GM21576 (cell line): ENCODE data around the gene THYN1.

Experiments
- ATAC-seq: cut with Tn5 transposase; IDR thresholded peaks from one replicate; pipeline ENCODE4 v1.9.1; 2021; ENCODE audit warnings: mild to moderate bottlenecking, moderate library complexity; ENCODE audit not compliant: unreplicated experiment

THYN1 gene

DNA sequence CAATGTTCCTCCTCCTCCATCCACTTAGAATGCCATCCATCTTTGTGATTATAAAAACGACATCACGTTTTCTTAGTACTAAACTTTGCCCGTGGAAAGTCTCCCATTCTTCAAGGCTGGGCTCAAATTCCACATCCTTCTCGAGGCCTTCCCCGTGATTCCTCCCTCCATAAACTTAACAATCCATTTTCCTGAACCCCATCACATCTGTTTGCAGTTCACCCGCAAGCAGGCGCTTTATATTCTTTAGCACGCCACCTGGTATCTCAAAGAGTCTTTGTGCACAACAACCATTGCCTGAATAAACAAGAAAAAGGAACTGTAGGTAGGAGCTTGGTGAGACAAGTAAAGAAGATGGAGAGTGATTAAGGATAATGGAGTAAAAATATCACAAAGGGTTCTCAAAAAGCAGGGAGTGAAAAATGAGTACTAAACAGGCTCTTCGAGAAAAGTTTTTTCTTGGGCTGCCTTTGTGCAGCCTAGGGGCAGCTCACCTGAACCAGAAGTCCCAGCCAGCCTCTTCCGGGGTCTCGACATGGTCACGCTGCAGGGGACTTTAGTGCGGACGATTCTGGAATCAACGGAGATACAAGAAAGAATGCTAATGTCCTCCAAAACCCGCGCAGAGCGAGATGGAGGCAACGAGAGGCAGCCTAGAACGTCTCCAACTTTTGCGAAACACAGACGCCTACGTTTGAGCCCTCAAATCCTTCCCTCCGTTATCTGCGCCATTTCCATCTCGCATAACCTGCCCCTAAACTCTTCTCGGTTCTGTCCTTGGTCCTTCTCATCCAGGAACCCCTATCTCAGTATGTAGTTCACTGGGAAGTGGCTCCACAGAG lies 585 bp downstream of the THYN1 start:
- peak; percentile 23 for ATAC-seq

DNA sequence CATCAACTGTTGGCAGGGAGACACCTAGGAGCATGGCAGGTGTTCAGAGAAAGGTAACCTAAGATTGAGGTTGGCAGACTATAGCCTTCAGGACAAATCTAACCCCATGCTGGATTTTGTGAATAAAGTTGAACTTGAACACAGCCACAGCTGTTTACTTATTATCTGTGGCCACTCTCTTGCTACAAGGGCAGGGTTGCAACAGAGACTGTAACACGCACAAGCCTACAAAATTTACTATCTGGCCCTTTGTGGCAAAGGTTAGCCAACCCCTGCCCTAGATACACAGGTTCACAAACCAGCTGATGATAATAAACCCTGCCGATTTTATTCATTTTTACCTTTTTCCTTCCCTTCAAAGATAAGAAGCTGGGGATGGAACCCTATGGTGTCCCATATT lies 2.5 kb downstream of the THYN1 start:
- no peak for ATAC-seq

DNA sequence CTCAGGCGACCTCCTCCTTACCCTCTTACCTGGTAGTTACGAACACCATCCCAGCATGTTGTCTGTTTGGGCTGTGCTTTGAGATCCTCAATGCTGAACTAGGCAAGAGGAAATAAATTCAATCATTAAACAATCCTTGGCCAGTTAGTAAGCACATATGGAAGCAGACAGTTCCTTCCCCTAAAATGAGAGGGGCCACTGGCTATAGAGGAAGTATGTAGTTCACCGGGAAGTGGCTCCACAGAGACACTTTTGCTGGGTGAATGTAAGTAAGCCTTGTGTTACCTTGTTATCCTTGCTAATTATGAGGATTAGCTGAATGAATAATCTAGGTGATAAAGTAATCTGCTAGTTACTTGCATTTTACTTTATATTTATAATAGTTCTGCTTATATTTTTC lies 2.9 kb downstream of the THYN1 start:
- ATAC-seq = no peak

DNA sequence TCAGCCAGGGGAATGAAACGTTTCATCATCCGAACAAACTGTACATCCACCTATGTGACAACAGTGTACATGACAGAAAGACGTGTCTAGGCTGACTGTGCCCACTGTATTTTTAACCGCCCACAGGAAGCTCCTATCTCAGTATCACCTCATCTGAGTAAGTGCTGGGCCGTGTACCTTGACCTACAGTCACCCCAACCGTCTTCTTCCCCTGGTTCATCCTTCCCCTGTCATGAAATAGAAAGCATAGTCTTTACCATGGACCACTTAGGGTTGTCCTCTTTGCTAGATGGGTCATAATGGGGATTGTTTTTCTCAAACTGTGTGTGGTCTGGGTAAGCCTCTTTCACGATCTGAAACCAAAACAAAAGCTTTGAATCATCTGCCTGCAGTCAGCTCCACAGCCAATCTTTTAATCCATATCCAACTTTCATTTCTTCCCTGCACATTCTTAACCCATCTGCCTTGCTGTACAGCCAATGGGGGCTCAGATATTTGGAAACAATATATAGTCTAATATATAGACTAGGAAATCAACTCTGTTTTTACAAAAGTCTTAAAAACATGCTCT lies 4.2 kb downstream of the THYN1 start:
- no peak for ATAC-seq

DNA sequence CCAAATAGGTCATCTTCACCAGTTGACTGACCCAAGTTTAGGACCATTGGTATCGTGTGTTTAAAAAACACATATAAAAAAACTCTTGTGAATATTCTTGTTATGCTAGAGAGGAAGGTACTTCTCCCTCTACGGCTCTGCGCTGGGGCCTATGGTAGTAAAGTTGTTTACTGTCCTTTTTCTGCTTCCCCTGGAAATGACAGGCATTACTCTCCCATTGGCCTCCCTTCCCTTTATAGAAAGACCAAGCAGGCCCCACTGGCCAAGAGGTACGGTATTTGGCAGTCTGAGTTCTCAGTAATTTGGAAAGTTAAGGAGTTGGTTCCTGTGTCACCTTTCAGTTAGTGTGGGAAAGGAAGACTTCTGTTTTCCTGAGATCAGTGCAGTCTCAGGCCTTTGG lies 6.5 kb downstream of the THYN1 start:
- ATAC-seq = no peak

DNA sequence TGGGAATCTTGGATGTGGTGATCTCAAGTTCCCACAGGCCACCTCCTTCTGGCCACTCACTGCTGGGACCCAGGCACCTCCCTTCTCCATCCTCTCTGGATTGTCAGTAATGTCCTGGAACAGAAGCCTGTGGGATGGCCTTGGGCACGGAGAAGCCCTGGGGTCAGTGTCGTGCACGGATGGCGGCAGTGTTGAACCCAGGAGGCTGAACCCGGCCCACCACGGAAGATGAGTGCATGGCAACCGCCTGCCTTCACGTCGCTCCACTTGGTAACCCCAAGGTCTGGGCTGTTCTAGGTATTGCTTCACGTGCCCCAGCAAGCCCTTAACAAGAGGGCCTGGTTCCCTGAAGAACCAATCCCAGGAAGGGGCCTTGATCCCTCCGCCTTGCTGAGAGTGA lies 7.1 kb downstream of the THYN1 start:
- ATAC-seq = no peak

DNA sequence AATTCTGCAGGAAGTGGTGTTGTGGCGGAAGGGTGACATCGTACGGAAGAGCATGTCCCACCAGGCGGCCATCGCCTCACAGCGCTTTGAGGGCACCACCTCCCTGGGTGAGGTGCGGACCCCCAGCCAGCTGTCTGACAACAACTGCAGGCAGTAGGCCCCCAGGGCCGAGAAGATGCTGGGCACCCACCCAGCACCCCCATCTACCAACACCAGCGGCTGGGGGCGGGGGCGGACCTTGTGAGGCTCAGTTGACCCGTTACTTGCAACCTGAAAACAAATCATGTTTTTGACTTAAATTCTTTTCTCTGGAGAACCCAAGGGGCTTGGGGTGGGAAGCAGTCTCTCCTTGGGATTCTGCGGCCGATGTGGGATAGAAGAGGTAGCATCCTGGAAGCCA lies 7.7 kb downstream of the THYN1 start:
- ATAC-seq = no peak

DNA sequence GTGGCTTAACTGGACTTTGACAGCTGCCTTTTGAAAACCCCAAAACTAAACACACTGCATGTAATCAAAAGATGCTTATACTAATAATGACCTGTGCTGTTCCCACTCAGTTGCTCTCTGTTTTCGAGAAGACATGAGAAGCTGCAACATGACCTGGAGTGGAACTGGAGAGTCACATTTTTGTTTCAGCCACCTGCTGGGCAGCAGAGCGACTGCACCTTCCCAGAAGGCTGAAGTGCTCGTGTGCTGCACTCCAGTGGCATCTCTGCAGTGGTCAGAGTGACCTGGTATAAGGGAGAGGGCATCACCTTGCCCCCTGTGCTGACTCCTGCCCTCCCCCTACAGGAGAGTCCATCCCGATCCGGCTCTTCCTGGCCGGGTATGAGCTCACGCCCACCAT lies 8.6 kb downstream of the THYN1 start:
- peak; percentile 73 for ATAC-seq

DNA sequence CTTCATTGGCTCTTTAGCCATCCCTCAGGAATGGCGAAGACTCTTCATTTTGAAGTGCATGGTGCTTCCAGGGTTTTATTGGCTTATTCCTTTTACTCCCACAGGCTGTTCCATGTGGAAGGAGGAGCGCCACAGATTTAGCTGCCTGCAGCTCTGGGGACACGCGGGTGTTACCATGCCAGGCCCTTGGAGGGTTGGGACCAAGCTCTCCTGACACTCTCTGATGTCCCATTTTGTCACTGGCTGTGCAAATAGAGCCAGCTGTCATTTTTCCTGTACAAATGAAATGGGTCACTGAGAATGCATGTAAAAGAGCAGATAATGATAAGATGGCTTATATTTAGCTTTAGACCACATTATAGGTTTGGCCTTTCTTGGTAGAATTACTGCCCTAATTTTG lies 9.2 kb downstream of the THYN1 start:
- no peak for ATAC-seq

DNA sequence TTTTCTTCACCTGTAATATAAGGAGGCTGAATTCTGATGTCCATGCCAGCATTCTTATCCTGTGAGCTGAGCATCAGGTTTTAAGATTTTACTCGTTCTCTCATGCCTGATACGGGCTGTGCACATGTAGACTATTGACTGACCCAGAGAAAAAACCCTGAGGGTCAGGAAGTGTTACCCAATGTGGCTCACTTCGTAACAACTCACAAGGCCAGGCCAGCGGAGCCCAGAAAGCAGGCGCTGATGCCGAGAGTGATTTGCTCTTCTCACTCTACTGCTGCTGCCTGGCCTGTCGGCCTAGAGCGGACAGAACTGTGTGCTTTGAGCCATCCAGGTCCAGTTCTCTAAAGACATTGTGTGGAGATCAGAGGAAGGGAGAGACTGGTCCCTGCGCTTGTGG lies 10.8 kb downstream of the THYN1 start:
- no peak for ATAC-seq

DNA sequence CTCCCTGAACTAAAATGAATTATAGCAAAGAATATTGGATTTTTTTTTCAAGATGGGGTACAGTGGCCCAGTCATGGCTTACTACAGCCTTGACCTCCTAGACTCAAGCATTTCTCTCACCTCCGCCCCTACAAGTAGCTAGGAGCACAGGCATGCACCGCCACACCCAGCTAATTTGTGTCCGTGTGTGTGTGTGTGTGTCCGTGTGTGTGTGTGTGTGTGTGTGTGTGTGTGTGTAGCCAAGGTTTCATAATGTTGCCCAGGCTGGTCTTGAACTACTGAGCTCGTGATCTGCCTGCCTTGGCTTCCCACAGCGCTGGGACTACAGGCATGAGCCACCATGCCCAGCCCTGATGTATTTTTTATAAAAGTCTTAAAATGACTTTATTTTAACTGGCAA lies 12.6 kb downstream of the THYN1 start:
- no peak for ATAC-seq

DNA sequence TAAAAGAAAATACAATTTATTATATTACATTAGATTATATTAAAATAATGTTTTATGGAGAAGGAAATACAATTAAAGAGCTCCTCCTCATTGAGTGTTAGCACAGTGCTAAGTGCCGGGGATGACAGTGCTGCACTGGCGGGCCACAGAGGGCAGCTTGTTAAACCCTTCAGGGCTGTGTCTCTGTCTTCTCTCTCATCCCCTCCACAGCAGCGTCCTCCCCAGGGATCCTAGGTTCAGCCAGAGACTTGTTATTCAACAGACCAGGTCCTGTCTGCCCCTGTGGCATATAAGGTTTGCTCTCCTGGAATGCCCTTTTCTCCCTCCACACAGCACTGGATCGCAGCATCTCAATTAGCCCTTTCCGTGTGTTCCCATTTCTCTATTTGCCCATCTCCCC lies 14.2 kb downstream of the THYN1 start:
- ATAC-seq = no peak

DNA sequence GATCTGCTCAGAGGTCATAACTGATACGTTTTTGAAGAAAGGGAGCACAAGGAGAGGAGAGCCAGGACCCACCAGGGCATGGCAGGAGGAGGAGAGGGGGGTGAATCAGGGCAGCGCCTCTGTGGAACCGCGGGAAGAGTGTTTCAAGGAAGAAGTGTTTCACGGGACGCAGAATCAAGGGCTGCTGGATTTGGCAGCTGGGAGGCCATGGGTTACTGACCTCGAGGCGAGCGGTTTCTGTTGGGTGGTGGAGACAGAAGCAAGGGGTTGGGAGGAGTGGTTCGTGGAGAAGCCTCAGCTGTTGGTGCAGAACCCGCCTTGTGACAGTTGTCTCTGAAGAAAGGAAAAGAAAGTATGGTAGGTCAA lies 15.6 kb downstream of the THYN1 start:
- no peak for ATAC-seq

DNA sequence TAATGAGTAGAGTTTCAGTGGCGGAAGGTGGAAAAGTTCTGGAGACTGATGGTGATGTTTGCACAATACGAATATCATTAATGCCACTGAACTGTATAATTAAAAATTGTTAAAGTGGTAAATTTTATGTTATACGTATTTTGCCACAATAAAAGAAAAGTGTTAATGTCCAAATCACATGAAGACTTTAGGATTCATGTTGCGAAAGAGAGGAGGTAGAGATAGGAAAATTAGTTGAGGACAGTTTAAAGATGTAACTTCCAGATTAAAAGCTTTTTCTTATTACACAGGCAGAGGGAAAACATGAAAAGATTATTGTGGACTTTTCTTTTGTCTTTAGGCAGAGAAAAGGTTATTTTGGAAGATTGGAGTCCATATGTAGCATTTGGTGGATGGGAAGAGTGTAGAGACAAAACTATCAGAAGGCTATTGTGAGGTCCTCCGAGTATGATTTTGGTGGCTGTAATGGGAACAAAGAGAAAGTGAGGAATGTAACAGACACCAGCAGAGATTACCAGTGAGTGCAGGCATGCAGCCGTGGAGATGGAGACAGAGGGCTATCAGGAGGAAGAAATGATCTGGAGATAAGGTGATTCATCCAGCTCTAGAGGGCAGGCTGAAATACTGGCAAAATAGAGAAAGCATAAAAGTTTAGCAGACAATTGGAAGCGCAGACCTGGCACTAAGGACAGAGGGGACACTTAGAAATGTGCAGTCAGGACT lies 16.2 kb downstream of the THYN1 start:
- ATAC-seq = no peak

DNA sequence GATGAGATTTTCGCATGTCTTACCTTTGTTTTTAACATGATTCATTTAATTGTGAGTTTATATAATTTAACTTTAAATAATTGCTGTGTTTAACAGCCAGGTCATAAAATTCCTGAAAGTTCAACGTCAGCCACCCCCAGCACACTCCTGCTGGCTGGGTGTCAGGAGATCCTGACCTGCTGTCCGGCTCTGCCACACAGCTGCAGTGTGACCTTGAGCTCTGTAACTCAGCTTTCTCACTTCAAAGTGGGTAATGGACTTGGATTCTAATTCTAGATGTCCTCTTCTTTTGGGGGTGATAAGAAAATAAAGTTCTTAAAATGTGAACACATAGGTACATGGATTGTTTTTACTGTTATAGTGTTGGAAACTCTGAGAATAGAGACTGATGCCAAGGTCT lies 17.8 kb downstream of the THYN1 start:
- ATAC-seq = no peak

DNA sequence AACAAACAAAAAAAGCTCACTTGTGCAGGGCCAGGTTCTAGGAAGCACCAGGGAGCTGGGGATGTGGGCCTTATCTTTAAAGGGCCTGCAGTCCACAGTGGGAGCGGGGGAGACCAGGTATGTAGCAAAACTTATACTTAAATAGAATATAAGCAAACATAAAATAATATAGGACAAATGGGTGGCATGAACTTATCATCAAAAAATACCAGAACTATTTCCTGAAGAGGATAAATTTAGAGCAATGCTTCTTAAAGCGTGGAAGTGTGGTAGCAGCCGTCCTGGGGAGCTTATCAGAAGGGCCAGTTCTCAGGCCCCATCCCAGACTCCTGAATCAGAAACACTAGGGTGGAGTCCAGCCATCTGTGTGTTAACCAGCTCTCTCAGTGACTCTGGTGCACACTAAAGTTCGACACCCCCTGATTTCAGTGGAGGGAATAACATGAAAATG lies 19.4 kb downstream of the THYN1 start:
- ATAC-seq = no peak

DNA sequence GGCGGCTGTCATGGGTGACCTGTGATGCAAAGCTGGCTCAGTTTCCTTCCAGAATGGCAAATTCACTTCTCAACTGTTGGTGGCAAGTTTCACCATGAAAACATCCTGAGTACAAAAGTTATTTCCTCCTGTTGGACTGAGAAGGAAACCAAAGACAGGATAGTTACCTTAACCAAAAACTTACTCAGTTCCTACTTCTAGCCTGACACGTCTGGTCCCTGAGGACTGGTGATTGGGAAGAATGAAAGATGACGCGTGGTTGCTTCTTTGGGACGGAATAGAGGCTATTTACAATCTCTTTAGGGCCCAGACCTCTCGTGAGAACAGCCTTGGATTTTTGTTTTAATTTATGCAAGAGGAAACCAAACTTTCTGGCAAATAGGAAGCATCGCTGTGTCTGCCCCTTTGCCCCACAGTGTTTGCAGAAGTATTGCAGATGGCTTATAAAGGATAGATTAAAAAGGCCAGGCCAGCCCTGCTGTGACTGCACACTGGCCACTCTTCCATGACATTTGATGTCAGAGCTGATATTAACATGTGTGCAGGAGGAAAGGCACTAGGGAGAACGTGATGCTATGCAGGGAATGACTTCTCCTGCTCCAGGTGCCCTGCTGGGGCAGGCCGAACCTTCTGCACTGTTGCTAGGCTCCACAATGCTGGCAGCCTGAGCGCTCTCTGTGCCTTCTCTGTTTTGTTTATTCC lies 21.0 kb downstream of the THYN1 start:
- ATAC-seq = no peak

DNA sequence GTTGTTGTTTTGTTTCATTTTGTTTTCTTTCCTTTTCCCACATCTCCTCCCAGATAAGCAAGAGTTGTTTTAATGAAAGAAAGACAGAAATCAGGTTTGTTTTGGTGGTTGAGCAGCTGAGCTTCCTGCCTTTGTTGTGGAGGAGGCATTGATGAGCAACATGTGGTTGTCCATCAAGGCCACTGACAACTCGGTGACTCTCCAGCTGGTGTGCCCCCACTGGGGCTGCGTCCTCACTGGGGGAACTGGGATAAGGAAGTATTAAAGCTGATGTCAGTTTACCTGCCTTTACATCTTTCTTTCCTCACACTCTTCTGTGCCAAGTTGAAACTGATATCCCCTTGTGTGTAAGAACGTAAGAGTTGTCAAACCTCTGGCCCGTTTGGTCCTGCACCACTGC lies 22.8 kb downstream of the THYN1 start:
- no peak for ATAC-seq

DNA sequence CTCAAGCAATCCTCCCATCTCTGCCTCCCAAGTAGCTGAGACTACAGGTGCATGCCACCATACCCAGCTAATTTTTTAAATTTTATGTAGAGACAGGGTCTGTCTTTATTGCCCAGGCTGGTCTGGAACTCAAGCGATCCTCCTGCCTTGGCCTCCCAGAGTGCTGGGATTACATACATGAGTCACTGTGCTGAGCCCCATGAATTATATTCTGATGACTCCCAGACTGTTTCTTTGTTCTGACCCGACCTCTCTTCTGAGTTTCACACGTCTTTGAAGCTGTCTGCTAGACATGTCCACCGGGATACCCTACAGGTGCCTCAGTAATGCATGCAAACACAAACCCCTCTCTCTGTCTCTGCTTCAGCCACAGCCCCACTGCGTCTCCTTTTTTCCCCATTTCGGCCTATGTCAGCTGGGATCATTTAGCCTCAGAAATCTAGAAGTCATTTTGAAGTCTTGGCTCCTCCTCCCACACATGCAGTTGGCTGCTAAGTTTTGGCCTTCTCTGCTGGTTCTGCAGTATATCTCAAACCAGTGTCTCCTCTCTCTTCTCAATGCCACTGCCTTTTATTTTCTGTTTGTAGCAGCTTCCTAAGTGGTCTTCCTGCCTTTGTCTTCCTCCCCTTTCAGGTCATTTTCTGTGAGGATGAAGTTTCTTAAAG lies 23.9 kb downstream of the THYN1 start:
- no peak for ATAC-seq

DNA sequence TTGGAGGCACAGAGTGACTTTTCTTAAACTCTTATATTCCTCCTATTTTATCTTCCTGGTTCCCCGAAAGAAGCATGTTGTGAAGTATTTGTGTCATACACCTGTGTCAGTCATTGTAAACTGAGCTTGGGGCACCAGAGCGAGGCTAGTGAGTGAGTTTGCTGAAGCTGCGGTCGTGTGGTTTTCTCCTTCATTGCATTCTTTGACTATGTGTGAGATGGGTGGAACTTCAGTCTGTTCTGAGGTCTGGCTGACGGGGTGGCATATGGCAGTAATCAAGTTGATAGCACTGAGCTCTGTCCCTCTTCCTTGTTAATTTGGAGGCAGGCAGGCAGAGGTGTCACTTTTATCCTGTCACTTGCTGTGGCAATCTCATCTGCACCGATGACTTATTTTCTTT lies 24.5 kb downstream of the THYN1 start:
- ATAC-seq = peak; percentile 50

DNA sequence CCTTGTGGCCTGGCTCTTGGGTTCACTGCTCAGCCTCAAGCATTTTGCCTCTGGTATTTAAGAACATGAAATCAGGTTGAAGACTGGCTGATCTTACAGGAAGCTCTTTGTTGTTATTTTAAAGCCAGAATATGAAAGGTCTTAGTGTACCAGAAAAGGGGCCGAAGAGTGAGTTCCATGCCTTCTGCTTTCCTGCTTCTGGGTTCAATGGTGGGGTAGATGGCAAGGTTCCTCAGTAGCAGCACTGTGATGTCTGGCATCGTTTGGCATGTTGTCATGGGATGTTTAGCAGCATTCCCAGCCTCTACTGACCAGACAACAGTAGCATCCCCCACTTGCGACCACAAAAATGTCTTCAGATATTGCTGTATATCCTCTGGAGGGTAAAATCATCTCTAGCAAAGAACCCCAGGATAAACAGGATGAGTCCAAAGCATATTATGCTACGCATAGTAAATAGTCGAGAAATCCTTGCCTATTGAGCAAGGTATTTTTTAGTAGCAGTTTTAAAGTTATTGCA lies 26.3 kb downstream of the THYN1 start:
- ATAC-seq = no peak
